OCI-LY3 (cell line): Measurements from ENCODE around the gene ASF1B.

Experiments
- EZH2phosphoT487 ChIP-seq: fragments of 200-600 bp; shearing (Covaris generic); IDR thresholded peaks from 2 replicates; pipeline ENCODE4 v1.6.1; 2018; ENCODE audit warnings: antibody characterized with exemption, mixed run types, low read depth
- TF ChIP-seq, protein P1 (sequence below): fragments of 200-600, 300-600 bp; sonication (generic); IDR thresholded peaks from 2 replicates; pipeline ENCODE4 v1.5.1; 2014; ENCODE audit warnings: antibody characterized with exemption, low read length, low read depth

DNA sequence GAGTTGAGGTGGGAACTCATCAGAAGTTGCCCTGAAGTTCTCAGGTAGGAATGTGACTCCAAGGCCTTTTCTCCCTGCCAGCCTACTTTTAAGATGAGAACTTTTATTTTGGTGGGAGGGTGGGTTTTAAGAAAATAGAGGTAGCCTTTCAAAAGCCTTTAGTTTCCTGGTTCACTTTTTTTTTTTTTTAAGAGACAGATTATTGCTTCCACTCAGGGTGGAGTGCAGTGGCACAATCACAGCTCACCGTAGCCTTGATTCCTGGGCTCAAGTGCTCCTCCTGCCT lies 53.8 kb downstream of the ASF1B start:
- TF ChIP-seq, protein P1, sequence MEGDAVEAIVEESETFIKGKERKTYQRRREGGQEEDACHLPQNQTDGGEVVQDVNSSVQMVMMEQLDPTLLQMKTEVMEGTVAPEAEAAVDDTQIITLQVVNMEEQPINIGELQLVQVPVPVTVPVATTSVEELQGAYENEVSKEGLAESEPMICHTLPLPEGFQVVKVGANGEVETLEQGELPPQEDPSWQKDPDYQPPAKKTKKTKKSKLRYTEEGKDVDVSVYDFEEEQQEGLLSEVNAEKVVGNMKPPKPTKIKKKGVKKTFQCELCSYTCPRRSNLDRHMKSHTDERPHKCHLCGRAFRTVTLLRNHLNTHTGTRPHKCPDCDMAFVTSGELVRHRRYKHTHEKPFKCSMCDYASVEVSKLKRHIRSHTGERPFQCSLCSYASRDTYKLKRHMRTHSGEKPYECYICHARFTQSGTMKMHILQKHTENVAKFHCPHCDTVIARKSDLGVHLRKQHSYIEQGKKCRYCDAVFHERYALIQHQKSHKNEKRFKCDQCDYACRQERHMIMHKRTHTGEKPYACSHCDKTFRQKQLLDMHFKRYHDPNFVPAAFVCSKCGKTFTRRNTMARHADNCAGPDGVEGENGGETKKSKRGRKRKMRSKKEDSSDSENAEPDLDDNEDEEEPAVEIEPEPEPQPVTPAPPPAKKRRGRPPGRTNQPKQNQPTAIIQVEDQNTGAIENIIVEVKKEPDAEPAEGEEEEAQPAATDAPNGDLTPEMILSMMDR, result no peak
- TF ChIP-seq EZH2phosphoT487, result no peak
